Suppressor macrophage treated with lipopolysaccharide for 4 hours (primary cell): ENCODE measurements around the gene LDLR.
"Not testable (repeated sequence)": the region's sequence is repeated elsewhere in the genome, so short reads cannot be mapped to it uniquely, and the experiment has no call there.

Source experiments
- DNase-seq: peaks from one replicate; pipeline ENCODE4 v3.0.0-alpha.2; 2020

The LDLR gene

DNA sequence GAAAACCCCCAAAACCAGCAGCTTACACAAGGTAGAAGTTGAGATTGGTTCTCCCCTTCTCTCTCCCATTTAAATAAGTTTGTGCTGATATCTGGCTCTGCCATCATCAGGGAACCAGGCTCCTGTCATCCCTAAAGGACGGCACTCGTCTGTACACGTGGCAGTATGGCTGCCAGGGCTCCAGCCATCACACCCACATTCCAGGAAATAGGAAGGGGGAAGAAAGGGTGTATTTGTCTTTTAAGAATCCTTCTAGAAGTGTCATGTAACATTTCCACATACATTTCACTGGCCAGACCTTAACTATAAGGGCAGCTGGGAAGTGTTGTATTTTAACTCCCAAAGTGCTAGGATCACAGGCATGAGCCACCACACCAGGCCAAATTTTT, 56.3 kb downstream of the LDLR start:
- no peak for DNase-seq

DNA sequence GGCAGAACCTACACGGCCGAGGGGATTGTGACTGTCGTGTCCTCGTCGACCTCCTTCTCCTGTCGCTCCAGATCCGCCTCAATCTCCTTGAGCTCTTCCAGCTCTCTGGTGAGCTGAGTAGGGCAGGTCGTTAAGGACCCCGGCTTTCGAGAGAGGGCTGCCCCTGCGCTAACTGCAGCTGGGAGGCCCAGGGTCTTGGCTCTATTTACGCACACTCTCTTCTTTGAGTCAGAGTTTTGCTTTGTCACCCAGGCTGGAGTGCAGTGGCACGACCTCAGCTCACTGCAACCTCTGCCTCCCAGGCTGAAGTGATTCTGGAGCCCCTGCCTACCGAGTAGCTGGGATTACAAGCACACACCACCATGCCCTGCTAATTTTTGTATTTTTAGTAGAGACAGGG, 58.7 kb downstream of the LDLR start:
- no peak for DNase-seq

DNA sequence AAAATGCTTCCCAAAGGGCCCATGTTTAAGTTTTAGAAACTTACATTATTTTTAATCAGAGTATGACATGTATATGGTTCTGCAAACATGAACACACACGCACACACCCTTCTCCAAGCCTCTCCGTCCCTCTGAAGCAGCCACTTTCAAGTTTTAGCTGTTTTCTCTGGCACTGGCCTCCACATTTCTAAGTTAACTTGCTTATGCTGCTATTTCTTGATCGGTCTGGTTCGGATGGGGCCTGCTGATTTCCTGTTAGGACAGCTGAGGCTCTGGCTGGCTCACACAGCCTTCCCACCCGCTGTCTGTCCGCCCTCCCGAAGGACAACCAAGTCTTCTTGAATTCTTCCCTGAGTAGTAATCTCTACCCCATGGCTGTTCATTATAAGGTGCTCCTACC, 61.9 kb downstream of the LDLR start:
- DNase-seq, result no peak

DNA sequence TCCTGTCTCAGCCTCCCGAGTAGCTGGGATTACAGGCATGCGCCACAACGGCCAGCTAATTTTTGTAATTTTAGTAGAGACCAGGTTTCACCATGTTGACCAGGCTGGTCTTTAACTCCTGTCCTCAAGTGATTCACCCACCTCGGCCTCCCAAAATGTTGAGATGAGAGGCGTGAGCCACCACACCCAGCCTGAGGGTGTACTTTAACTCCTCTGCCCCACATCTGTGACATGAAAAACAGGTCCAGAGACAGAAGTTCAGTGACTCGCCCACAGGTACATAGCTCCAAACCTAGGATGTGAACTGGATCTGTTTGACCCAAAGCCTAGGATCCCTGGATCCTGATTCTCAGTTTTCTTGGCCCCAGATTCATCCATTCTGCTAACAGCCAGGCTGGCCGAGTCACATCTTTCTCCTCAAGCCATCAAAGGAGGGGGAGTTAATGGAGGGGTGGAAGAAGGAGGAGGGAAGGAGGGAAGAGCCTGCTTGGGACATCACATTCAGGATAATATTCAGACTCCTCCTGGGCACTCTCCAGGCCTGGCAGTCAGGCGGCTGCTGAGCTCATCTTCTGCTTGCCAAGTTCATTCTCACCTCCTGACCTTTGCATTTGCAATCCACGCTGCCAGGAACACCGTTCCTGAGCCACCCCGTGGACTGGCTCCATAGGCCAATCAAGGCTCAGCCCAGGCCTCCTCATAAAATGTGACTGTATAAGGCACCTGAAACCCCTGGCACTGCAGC, 63.2 kb downstream of the LDLR start:
- no peak for DNase-seq

DNA sequence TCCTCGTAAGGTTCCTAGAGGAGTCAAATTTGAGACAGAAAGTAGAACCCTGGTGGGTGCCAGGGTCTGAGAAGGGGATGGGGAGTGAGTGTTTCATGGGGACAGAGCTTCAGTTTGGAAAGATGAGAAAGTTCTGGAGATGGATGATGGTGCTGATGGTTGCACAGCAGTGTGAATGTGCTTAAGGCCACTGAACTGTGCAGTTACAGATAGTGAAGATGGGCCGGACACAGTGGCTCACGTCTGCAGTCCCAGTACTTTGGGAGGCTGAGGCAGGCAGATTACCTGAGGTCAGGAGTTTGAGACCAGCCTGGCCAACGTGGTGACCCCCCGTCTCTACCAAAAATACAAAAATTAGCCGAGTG, 65.4 kb downstream of the LDLR start:
- no peak for DNase-seq

DNA sequence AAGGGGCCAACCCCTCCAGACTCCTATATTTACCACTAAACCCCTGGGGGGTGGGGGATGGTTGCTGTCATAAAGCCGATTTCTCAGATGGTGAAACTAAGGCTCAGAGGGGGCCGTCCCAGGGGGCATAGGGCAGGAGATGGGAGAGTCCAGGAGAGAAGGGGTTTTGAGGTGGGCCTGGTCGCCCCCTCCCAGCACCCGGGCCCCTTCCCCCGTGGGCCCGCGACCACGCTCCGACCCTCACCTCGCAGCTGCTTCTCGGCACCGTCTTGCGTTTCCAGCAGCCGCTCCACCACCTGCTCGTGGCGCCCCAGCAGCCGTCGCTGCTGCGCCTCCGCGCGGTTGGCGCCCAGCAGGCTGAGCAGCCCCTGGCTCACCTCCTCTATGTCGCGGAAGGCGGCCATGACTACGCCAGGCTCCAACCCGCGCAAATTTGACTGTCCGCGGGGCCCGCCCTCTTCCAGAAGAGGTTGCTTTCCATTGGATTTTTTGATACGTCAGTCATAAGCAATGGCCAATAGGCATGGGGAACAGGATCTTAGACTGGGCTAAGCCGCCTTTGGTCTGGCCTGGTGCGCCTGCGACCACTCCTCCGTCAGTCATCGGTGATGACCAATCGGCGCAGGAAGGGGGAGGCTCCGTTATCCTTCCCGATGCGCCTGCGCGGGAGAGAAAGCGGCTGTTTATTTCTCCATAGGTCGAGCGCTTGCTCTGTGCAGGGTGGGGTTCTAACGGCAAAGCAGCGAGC, 66.3 kb downstream of the LDLR start, which contains the start of gene SPC24:
SPC24 (minus strand) TSS at position 410 of the 748 bp plus-strand sequence; CDS start at position 404, 6 bp downstream.
- peak; percentile 98 for DNase-seq

DNA sequence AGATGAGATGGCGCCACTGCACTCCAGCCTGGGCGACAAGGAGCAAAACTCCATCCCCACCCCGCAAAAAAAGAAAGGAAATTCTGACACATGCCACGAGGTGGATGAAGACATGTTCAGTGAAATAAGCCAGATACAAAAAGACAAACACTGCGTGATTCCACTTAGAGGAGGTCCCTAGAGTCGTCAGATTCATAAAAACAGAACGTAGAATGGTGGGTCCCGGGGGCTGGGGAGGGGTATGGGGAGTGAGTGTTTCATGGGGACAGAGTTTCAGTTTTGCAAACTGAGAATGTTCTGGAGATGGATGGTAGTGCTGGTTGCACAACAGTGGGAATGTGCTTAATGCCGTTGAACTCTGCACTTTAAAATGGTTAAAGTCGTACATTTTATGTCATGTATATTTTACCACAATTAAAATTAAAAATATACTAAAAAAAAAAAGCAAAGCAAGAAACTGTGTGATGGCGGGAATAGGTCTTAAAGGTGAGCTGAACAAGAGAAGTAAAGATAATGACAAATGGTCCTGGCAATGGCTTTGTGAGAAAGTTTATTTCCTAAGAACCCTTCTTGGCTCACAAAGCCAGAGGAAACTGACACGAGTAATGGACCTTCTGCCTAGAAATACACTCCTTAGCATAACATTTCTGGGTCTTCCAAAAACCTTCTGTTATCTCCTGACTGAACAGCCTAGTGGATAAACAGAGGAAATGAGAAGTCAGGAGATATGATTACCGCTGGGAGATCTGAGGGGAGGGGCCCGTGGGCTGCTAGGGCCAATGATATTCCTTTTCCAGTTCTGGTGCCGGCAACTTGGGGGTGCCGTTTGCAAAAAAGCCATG, 70.6 kb downstream of the LDLR start:
- DNase-seq, result no peak

DNA sequence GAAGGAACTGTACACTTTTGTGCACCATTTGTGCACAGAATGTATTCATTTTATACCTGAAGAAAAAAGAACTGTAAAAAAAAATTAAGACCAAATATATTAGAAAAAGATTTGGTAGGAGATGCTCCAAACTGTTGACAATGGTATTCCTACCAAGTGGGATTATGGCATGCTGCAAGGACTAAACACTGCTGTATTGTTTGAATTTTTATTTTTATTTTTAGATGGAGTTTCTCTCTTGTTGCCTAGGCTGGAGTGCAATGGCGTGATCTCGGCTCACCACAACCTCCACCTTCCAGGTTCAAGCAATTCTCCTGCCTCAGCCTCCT, 71.1 kb downstream of the LDLR start:
- DNase-seq, result not testable (repeated sequence)

DNA sequence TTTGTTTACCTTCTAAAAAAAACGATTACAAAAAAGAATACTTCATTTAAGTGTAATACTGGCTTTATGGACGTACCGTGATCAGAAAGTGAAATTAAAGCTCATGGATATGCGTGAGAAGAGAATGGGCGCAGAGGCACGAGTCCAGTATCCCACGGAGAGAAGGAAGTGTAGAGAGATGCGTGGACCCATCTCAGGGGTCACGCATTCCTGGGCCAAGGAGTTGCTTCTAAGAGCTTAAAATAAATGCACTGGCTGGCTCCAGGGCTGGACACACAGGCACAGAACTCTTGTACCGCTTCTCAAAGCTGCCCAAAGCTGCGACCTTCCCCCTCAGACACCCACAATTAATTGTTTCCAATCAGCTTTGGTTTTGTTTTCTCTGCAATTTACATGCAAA, 75.0 kb downstream of the LDLR start:
- no peak for DNase-seq

DNA sequence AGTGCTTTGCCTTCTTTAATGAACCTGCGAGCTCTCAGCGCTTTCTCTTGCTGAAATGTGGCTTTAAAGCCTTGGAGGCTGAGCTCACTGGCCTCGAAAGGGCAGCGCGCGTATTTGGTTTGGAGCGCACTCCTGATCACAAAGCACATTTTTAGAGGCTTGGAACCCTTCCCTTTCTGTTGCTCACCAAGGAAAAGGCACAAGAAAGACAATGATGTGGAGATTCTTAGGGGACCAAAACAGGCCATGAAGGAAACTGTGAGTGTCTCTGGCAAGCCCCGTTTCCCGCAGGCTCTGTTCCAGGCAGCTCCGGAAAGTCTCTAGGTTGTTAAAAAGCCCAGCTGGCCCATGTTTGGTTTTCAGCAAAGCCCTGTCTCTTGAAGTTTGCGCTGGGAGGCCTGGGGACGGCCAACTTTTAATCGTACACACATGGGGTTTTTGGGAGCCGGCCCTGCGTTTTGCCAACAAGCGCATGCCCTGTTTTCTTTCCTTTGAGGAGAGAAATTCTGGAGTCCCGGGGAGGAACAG, 75.7 kb downstream of the LDLR start:
- DNase-seq, result no peak

DNA sequence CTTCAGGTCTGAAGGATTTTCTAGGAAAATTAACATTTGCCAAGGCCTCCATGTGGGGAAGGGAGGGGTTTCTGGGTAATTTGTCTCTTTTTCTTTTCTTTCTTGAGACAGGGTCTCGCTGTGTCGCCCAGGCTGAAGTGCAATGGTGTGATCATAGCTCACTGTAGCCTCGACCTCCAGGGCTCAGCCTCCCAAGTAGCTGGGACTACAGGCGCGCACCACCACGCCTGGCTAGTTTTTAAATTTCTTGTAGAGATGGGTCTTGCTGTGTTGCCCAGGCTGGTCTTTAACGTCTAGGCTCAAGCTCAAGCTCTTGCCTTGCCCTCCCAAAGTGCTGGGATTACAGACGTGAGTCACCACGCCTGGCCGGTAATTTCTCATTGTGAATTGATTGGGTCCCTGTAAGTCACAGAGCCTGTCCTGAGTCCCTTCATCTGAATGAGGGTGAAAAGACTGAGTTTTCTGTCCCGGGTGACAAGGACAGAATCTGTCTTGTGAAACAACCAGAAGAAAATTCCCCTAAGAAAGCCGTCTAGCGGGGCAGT, 76.3 kb downstream of the LDLR start:
- no peak for DNase-seq

DNA sequence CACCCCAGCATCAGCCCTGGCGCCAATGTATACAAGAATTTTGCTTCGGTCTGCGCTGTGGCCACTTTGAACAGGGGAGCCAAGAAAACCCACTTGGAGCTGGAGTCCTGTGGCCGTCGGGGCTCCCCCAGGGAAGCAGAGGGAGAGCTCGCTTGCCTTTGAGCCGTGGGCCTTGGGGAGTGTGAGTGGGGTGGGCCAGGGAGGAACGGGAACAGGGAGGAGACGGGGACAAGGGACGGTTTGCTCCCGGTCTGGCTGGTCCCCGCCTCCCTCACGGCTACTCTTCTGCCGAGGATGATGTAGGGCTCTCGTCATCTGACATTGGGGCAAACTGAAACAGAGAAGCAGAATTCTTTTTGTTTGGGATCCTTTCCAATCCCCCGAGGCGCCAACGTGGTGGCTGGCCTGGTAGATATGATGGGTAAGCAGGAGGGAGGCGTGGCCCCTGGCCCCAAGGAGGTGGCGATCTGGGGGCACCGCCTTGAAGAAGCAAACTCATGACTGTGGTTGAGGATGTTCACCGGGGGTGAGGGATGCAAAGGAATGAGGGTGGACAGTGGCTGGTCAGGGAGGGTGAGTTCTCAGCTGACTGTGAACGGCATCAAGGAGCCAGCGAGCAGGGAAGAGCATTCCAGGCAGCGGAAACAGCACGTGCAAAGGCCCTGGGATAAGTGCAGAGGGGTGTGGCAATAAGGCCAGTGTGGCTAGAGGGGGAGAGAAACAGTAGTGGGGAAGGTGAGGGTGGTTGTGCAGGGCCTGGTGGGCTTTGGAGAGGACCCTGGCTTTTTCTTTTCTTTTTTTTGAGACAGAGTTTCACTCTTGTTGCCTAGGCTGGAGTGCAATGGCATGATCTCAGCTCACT, 77.2 kb downstream of the LDLR start:
- no peak for DNase-seq

DNA sequence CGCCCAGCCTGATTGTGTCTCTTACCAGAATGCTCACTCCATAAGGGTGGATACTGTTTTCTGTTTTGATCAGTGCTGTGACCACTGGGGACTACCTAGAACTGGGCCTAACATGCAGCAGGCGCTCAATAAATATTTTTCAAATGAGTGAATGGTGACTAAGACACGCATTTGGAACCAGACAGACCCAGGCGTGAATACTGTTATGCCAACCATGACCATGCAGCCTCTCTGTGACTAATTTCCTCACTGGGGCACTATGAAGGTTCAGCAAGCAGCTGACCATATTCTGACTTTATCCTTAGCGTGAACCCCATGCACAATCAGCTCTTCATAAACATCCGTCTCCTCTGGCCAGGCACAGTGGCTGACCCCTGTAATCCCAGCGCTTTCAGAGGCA, 79.3 kb downstream of the LDLR start:
- DNase-seq, result no peak

DNA sequence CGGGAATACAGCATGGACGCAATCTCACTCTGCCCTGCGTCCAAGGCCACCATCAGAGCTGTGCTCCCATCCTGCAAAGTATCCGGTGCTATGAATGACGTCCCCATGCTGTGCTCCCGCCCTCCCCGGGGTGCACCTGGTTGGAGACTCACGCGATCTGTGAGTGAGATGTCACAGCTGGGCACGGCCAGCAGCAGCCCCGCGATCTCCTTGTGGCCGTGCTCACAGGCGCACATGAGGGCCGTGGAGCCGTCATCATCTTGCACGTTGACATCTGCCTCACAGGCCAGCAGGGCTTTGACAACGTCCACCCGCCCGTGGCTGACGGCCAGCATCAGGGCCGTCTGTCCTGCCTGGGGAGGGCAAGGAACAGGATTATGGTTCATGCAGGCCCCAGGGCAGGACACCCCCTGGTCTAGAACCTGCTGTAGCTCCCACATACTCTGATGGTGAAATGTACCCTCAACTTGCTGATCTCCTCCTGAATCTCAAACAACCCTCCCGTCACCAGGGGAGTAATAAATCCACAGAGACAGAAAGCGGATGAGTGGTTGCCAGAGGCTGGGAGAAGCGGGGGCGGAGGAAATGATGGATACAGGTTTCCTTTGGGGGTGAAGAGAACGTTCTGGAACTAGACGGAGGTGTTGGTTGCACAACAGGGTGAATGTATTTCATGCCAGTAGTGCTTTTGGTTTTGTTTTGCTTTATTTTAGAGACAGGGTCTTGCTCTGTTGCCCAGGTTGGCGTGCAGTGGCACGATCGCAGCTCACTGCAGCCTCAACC, 80.8 kb downstream of the LDLR start:
- DNase-seq, result no peak

DNA sequence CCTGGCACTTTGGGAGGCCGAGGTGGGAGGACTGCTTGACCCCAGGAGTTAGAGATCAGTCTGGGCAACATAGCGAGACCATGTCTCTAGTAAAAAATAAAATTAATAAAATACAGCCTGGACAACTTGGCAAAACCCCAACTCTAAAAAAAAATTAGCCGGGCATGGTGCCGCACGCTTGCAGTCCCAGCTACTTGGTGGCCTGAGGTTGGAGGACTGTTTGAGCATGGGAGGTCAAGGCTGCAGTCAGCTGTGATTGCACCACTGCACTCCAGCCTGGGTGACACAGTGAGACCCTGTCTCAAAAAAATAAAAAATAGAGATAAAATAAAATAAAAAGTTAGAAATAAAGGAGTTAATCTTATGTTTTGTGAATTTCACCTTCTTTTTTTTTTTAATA, 81.9 kb downstream of the LDLR start:
- DNase-seq, result no peak

DNA sequence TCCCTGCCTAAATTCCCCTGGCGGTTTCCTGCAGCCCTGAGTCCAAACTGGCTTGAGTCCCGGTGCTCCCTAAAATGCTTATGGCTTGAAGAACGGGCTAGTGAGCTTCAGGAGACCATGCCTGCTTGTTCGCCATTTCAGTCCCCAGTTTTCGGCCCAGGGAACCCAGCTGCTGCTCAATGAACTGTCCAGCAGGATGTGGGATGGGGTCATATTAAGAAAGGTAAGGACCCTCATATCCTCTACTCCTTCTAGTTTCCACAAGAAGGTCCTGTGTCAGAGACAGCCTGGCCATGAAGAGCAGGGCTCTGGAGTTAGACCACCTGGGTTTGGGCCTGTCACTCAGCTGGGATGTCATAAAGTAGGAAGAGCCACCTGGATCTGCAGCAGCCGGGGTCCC, 83.3 kb downstream of the LDLR start:
- no peak for DNase-seq

DNA sequence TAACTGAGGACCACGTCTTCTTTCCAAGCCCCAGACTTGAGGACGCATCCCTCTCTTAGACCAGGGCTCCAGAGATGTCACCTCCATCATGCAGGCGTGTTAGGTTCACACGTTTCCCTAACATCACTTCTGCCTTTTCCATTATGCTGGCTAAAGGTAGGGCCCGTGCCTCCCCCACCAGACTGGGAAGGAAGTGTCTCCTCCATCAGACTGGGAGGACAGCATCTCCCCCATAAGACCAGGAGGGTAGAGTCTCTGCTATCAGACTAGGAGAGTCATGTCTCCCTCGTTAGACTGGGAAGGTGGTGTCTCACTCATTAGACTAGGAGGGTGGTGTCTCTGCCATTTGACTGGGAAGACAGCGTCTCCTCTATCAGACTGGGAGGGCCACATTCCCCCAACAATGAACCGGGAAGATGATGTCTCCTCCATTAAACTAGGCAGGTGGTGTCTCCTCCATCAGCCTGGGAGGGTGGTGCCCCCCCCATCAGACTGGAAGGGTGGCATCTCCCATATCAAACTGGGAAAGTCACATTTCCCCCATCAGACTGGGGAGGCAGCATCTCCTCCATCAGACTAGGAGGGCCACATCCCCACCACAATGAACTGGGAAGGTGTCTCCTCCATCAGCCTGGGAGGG, 84.4 kb downstream of the LDLR start:
- no peak for DNase-seq

DNA sequence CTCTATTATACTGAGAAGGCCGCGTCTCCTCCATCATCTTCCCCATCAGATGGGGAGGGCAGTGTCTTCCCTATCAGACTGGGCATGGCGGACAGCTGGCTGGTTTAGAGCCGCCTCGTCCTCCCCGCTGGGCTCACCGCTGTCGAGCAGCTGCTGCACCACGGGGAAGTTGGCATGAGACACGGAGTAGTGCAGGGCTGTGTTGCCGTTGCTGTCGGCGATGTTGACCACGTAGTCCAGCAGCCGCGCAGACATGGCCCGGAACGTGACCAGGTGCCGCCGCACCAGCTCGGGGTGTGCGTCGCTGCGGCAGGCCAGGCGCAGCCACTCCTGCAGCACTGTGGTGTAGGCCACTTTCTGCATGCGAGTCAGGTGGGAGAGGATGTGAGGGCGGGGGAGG, 85.1 kb downstream of the LDLR start:
- no peak for DNase-seq

DNA sequence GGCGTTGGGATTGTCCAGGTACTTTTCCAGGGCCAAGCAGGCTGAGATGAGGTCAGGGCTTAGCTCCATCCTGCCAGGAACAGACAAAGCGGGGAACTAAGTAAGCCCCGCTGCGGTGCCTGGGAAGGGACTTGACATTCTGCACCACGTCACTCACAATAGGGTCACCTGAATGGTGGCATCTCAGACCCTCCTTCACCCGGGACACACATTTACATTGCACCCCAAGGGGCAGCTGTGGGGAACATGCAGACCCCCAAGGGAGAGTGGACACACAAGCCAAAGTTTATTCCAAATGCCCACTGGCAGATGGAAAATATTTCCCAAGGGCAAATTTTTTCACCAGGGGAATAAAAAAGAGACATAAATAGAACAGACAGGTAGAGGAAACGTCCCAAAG, 86.7 kb downstream of the LDLR start:
- no peak for DNase-seq

DNA sequence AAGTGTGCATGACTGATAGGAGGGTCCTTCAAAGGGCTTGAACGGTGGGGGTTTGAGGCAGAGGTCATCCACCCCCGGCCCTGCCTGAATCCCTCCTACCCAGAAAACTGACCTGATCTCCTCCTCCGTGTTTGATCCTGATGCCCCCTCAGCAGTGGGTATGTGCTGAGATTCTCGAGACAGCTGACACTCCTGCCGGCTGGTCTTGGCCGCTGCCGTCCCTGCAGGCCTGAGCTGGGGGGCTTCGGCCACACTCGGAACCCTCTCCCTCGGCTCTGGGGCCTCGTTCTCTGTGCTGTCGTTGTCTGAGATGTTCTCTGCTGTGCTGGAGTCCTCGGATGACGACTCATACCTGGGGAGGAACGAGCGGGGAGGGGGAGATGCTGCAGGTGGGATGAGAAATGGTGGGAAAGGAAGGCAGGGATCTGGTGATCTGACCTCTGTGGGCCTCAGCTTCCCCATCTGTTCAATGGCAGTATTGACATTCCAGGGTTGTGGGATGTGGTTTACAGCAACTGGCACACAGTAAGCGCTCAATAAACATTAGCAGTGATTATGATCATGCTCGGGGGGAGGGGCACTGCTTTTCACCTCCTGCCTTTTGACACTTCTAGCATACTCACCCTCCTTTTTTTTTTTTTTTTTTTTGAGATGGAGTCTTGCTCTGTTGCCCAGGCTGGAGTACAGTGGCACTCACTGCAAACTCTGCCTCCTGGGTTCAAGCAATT, 87.4 kb downstream of the LDLR start:
- no peak for DNase-seq
